Activated CD8-positive, alpha-beta memory T cell treated with anti-CD3 and anti-CD28 coated beads for 24 hours (primary cell): ENCODE results near the gene KAT2A.

Experiments used
- DNase-seq: peaks from one replicate; pipeline ENCODE4 v3.0.0-alpha.2; 2020

Gene KAT2A

DNA sequence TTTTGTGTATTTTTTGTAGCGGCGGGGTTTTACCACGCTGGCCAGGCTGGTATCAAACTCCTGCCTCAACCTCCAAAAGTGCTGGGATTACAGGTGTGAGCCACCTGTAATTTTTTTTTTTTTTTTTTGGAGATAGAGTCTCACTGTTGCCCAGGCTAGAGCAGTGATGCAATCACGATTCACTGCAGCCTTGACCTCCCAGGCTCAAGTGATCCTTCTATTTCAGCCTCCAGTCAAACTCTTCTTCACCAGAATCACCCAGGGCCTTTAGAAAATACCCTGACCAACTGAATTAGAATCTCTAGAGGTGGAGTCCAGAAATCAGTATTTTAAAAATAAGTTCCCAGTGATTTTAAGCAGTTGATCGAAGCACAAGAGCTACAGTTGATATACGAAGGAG, 14.0 kb upstream of the KAT2A start:
- DNase-seq: no peak

DNA sequence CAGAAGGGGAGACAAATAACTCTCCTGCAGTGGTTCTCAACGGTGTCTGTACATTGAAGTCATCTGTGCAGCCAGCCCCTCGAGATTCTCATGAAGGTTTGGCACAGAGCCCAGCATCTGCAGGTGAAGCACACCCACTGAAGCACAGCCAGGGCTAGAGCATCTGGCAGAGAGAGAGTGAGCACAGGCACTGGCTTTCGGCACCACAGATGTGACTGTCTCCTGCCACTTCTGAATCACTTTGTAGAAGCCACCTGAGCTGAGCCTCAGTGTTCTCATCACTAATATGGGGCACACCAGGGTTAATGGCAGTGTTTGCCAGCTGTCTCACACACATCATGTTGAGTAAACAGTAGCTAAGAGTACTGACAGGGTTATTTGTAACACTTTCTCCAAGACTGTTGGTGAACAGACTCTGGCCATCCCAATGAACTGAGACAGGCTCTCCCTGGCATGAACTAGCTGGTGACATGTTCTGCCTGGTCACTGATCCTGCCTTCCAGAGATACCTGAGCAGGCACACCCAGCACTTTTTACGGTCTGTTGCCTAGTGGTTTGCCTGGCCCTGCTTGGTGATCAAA, 12.4 kb upstream of the KAT2A start:
- DNase-seq: no peak

DNA sequence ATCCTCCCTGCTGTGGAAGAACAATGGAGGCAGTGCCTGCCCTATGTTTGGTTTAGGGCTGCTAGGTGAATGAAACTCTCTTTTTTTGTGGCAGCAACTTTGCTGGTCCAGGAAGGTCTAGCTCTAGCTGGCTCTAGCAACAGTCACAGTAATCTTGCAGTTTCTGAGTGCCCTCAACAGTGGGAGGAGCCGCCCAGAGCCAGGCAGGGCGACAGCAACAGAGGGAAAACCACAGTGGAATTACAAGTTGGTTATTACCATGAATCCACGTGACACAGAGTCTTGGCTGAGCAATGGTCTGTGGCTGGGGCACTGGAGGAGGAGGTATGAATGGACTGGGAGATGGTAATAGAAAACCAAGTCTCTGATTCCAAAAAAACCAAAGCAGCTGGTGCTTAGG, 11.8 kb upstream of the KAT2A start:
- DNase-seq: no peak

GRCh38 chr17:42131981-42132432, 10.8 kb upstream of the KAT2A start:
- DNase-seq: no peak

DNA sequence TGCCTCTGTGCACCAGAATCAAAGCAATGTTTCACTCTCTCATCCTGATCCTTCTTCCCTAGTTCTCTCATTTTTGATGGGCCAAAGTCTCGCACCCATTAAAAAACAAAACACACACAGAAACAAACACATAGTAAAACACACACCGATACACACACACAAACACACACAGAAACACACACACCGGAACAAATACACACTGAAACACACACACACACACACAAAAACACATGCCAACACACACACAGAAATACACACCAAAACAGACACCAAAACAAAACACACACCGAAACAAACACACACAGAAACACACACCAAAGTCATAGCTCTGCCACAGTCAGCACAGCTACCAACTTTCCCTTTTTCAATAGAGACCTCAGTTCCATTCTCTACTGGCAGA, 10.1 kb upstream of the KAT2A start:
- no peak for DNase-seq

DNA sequence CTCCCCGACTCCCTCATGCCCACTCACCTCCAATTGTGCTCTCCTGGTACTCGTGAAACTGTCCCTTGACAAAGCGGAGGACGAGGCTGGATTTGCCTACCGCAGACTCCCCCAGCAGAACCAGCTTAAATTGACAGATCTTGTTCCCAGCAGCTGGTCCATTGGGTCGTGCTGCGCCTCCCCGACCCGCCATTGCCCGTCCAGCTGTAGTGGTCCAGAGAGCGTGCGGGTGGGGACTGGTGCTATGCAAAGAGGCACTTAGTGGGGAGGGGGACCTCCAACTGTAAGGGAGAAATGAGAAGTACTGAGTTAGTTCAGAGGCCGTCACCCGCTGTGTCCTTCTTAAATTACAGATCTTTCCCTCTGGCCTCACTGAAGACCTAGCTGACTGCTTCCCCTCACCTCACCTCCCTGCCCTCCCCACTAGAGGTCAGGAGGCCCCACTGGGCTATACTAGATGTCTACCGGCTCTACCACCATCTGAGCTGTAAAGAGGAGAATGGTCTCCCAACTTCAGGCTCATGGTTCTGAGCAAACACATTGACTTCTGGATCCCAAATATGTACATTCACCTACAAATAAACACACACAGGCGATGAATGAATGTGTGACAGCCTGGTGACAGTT, 9.3 kb upstream of the KAT2A start:
- no peak for DNase-seq

DNA sequence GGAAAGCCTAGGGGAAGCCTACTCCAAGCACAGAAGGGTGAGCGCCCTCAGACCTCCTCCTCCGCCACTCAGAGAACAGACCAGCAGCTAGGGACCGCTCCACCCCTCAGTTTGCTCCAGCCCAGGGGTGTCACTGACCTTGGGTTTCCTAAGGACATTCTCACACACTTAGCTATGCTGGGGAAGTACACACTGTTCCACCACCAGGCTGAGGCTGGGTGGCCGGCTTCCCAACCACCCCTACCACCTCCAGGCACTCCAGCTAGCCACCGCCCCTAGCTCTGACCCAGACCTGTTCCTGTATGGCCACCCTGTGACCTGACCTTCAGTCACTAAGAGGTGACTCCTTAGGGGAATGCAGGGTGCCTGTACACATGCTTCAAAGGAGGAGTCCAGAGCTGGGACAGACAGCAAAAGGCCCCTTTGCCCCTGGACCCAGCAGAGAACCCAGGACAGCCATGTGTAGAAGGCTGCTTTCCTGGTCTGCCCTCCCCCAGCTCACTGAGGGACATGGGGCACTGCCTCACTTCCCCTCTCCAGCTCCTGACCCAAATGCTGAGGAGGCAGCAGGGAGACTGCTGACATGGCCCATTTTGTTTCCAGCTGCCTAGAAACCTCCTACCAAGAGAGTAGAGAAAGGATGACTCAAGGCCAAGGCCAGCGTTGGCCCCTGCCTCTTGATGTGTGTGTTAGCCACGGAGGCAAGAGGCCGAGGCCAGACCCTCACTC, 8.1 kb upstream of the KAT2A start:
- no peak for DNase-seq

- DNase-seq: no peak
Observed at GRCh38 chr17:42127414-42127813, 6.2 kb upstream of the KAT2A start.

DNA sequence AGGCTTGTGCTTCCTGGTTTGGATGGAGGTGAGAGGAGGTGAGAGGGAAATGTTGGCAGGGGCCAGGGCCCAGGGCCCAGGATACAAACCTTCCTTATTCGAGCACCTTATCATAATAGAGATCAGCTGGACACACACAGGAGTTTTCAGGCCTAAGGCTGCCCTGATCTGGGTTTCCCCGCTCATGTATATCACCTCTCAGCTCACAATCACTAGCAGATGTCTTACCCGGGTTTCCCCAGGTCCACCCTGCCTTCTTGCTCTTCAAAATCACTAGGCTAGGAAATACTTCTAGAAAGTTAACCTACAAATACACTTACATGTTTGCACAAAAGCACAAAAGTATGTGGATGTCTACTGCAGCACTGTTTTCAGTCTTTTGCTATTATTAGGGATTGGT, 5.7 kb upstream of the KAT2A start:
- no peak for DNase-seq

GRCh38 chr17:42125565-42125964, 4.4 kb upstream of the KAT2A start:
- DNase-seq: no peak

DNA sequence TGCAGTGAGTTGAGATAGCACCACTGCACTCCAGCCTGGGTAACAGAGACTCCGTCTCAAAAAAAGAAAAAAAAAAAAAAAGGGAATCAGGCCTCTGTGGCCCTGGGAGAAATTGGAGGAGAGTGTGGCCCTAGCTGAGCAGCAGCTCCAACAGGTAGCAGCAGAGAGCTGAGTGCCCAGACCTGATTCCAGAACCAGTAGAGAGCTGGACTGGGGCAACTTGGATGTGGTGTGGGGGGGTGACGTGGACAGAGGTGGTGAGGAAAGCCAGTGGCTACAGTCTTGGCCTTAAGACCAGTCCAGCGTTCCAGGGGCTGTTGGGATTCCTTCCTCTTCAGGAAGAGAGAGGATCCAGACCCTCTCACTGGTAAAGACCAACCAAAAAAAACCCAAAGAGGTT, 3.1 kb upstream of the KAT2A start:
- no peak for DNase-seq

DNA sequence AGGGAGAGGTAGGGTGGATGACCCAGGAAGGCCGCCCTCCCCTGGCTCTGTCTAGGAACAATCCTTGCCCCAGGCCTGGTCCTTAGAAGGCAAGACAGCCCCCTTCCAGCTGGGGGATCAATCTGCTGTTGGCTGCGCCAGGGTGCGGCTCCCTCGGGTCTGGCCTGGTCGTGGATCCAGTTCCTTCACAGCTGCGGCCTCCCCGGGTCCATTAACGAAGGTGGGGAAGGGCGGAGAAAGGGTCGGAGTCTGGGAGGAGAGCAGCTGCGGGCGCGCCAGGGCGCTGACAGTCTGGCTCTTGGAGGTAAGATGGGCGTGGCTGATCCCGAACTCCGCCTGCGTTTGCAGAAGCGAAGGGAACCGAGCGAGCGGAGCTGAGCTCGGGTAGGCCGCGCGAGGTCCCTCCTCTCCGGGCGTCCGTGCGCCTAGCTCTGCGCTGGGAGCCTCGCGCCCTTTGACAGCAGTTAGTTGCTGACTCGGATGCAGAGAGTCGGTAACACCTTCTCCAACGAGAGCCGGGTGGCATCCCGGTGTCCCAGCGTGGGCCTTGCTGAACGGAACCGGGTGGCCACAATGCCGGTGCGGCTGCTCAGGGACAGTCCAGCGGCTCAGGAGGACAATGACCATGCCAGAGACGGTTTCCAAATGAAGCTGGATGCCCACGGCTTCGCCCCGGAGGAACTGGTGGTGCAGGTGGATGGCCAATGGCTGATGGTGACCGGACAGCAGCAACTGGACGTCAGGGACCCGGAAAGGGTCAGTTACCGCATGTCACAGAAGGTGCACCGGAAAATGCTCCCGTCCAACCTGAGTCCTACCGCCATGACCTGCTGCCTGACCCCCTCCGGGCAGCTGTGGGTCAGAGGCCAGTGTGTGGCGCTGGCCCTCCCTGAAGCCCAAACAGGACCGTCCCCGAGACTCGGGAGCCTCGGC, 1.5 kb upstream of the KAT2A start, which contains the start of gene HSPB9:
TSS of gene HSPB9 (plus strand) at position 434 of the 933 bp plus-strand sequence. CDS start at position 481, 47 bp downstream.
- no peak for DNase-seq

- no peak for DNase-seq
Observed at GRCh38 chr17:42120161-42120769, 902 bp downstream of the KAT2A start.

GRCh38 chr17:42119301-42119700, 1.9 kb downstream of the KAT2A start:
- DNase-seq: no peak

DNA sequence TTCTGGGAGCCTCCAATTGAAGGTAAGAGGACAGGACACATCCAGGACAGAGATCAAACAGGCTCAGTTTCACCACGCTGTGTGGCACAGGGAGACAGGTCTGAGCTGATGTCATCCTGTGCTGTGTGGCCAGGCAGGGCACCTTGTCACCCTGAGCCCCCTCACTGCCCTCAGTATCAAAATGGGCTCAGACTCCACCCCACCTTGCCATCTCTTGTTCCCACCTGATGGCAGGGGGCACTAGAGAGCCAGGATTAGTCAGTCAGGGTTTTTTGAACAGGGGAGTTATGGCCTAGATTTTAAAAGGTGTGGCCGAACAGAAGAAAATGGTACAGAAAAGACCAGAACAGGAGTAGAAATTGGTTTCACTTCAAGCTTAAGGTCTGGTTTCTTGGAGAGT, 2.6 kb downstream of the KAT2A start:
- no peak for DNase-seq

GRCh38 chr17:42118126-42118510, 3.0 kb downstream of the KAT2A start:
- DNase-seq: no peak

DNA sequence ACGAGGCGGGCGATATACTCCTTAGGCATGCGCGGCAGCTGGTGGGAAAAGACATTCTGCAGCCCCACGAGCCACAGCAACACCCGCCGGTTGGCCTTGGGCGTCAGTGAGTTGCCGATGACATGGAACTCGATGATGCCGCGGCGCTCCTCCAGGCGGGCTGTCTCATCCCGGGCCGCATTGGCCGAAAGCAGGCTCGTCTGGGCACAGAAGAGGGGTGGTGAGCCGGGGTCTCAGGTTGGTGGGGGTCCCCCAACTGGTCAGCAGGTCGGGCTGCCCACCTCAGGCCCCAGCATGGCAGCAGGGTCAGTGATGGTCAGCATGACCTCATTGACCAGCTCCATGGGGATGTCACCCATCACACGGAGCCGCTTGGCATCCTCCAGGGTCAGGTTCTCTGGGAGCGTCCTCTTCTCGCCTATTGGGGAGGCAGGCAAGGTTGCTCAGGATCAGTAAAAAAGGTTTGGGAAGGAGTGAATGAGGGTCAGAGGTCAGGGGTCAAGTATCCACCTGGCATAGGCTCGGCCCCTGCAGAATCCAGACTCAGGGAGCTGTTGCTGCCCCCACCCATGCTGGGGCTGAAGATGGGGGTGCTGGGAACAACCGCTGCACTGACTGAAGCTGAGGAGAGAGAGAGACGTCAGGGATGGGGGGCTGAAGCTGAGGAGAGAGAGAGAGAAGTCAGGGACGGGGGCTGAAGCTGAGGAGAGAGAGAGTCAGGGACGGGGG, 3.6 kb downstream of the KAT2A start:
- no peak for DNase-seq

DNA sequence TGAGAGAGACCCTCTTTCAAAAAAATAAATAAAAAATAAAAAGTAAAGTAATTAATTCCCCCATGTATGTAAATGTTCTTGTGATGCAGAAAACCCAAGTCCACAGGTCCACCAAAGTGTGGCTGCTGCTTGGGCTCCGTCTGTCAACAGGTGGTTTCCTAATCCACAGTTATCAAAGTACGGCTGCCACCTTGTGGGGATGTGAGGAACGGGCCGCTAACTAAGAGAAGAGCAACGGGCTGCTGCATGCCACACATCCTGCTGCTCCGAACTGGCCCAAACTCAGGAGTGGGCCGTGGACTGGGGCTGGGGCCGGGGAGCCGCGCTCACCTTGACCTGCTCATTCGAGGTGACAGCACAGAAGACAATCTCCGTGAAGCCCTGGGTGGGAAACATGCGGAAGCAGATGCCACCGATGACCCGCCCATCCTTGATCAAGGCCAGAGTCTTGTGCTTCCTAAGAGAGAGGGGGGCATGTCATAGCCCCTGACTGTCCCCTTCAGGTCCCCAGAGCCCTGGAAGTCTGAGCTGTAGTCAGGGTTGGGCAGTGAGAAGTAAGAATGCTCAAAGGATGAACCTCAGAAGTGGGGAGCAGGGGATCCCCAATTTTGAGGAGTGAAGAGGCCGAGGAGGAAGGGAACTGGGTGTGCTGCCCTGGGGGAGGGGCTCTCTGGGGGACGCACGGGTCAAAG, 4.3 kb downstream of the KAT2A start:
- peak; percentile 90 for DNase-seq

GRCh38 chr17:42114118-42114517, 7.0 kb downstream of the KAT2A start:
- DNase-seq: no peak

- no peak for DNase-seq
Observed at GRCh38 chr17:42113293-42114069, 7.7 kb downstream of the KAT2A start.
